Hepatocyte (in vitro differentiated cells): ENCODE results near the gene INO80C. TPM values are rescaled to one million over a fixed set of nuclear protein-coding genes. Genes with fewer than 3 reads are reported as not detected.
"Not testable (repeated sequence)": the region's sequence is repeated elsewhere in the genome, so short reads cannot be mapped to it uniquely, and the experiment has no call there.

Experiments used
- DNase-seq: peaks from one replicate; pipeline ENCODE4 v3.0.0-alpha.2; 2016; ENCODE audit warnings: low spot score
- H2AFZ ChIP-seq: fragments of 200-600 bp; sonication (generic); 2 replicates; pipeline ENCODE4 v1.6.0; 2016; ENCODE audit warnings: antibody characterized with exemption, mild to moderate bottlenecking
- H3K27ac ChIP-seq: fragments of 200-600 bp; sonication (generic); 2 replicates; pipeline ENCODE4 v1.5.1; 2016; ENCODE audit warnings: mild to moderate bottlenecking
- H3K27me3 ChIP-seq: fragments of 200-600 bp; sonication (generic); 2 replicates; pipeline ENCODE4 v1.6.1; 2016
- H3K36me3 ChIP-seq: fragments of 200-600 bp; sonication (generic); replicated peaks from 2 replicates; pipeline ENCODE4 v1.5.1; 2016; ENCODE audit warnings: low read depth; ENCODE audit not compliant: insufficient read depth
- H3K4me1 ChIP-seq: fragments of 200-600 bp; sonication (generic); 2 replicates; pipeline ENCODE4 v1.5.1; 2016; ENCODE audit warnings: mild to moderate bottlenecking, moderate library complexity; ENCODE audit not compliant: insufficient read depth
- H3K4me2 ChIP-seq: fragments of 200-600 bp; sonication (generic); 2 replicates; pipeline ENCODE4 v1.6.0; 2016
- H3K4me3 ChIP-seq: fragments of 200-600 bp; sonication (generic); 2 replicates; pipeline ENCODE4 v1.5.1; 2016; ENCODE audit warnings: mild to moderate bottlenecking
- H3K79me2 ChIP-seq: fragments of 200-600 bp; sonication (generic); 2 replicates; pipeline ENCODE4 v1.6.0; 2017; ENCODE audit warnings: mild to moderate bottlenecking
- H3K9me2 ChIP-seq: fragments of 200-600 bp; sonication (generic); replicated peaks from 2 replicates; pipeline ENCODE4 v1.6.0; 2017; ENCODE audit warnings: mild to moderate bottlenecking; ENCODE audit not compliant: insufficient read depth
- H3K9me3 ChIP-seq: fragments of 200-600 bp; sonication (generic); 2 replicates; pipeline ENCODE4 v1.5.1; 2016; ENCODE audit warnings: low read depth, mild to moderate bottlenecking
- H4K20me1 ChIP-seq: fragments of 200-600 bp; sonication (generic); 2 replicates; pipeline ENCODE4 v1.6.0; 2016; ENCODE audit warnings: mild to moderate bottlenecking; ENCODE audit not compliant: insufficient read depth, poor library complexity, severe bottlenecking
- CTCF ChIP-seq: fragments of 200-600 bp; sonication (generic); IDR thresholded peaks from 2 replicates; pipeline ENCODE4 v1.5.1; 2016; ENCODE audit warnings: antibody characterized with exemption, mild to moderate bottlenecking; ENCODE audit not compliant: poor library complexity
- EZH2 ChIP-seq: fragments of 200-600 bp; sonication (generic); IDR thresholded peaks from 2 replicates; pipeline ENCODE4 v1.6.1; 2016; ENCODE audit warnings: antibody characterized with exemption, mild to moderate bottlenecking, borderline replicate concordance
- EZH2phosphoT487 ChIP-seq: fragments of 200-600 bp; sonication (generic); IDR thresholded peaks from one replicate; pipeline ENCODE4 v1.6.1; 2018; ENCODE audit warnings: antibody characterized with exemption, mild to moderate bottlenecking, low read depth, moderate library complexity; ENCODE audit not compliant: unreplicated experiment, severe bottlenecking
- WGBS: methylation state at CpG from one replicate; pipeline ENCODE4 v1.1.6; 2016; ENCODE audit warnings: low lambda C conversion rate; ENCODE audit errors: missing lambda C conversion rate; 5-methylcytosine and 5-hydroxymethylcytosine counted together
- polyA plus RNA-seq: library from polyadenylated mRNA; unstranded; fragments of >200 nt; fragmentation: Nextera tagmentation; extraction: Ambion mirVana; gene quantifications from 2 replicates; pipeline ENCODE4 v1.2.1, GENCODE V29; 2016
- total RNA-seq: library from RNA; depleted of rRNA; stranded (reverse); fragments of >200 nt; gene quantifications from 2 replicates; pipeline ENCODE4 v1.2.3, GENCODE V29; 2014

Gene INO80C
- total and polyA plus RNA-seq, 2 experiments from 2014 or later = 16.5 to 25.1 TPM

GRCh38 chr18:35458271-35458670 lies 39.5 kb downstream of the INO80C start:
- Histone ChIP-seq H3K9me2 (no peaks in the 10 kb centered on the region), H3K36me3 (no peaks in the 10 kb centered on the region), H3K27me3 (no peaks in the 10 kb centered on the region), H3K9me3 (no peaks in the 10 kb centered on the region), H3K4me2 (peak overlapping the region; percentile 5), H2AFZ (no peak overlapping the region), H3K79me2 (no peaks in the 10 kb centered on the region), H3K4me1 (peaks cover 23% of the 10 kb centered on the region), H3K27ac (peak overlapping the region; percentile 81), H3K4me3 (no peak overlapping the region), H4K20me1 (no peaks in the 10 kb centered on the region)
- no peak for DNase-seq
- 33% methylated on average over 1 of the region's 1 CpG for WGBS
- no peak for TF ChIP-seq EZH2
- no peak for TF ChIP-seq EZH2phosphoT487

- no peaks in the 10 kb centered on the region for H4K20me1 ChIP-seq
- H3K27me3 ChIP-seq = no peaks in the 10 kb centered on the region
- H3K36me3 ChIP-seq = no peaks in the 10 kb centered on the region
- H3K9me2 ChIP-seq = no peaks in the 10 kb centered on the region
- no peaks in the 10 kb centered on the region for H3K9me3 ChIP-seq
- no peak overlapping the region for H2AFZ ChIP-seq
- H3K4me3 ChIP-seq = no peak overlapping the region
- H3K79me2 ChIP-seq = no peaks in the 10 kb centered on the region
- no peak for TF ChIP-seq EZH2phosphoT487
- TF ChIP-seq CTCF = no peak
- TF ChIP-seq EZH2 = no peak
- peak overlapping the region; percentile 81 for H3K27ac ChIP-seq
- no peak overlapping the region for H3K4me2 ChIP-seq
- peaks cover 23% of the 10 kb centered on the region for H3K4me1 ChIP-seq
- 70% methylated on average over 3 of the region's 3 CpGs for WGBS
- no peak for DNase-seq
Measured at GRCh38 chr18:35457140-35457704, 40.5 kb downstream of the INO80C start.

DNA sequence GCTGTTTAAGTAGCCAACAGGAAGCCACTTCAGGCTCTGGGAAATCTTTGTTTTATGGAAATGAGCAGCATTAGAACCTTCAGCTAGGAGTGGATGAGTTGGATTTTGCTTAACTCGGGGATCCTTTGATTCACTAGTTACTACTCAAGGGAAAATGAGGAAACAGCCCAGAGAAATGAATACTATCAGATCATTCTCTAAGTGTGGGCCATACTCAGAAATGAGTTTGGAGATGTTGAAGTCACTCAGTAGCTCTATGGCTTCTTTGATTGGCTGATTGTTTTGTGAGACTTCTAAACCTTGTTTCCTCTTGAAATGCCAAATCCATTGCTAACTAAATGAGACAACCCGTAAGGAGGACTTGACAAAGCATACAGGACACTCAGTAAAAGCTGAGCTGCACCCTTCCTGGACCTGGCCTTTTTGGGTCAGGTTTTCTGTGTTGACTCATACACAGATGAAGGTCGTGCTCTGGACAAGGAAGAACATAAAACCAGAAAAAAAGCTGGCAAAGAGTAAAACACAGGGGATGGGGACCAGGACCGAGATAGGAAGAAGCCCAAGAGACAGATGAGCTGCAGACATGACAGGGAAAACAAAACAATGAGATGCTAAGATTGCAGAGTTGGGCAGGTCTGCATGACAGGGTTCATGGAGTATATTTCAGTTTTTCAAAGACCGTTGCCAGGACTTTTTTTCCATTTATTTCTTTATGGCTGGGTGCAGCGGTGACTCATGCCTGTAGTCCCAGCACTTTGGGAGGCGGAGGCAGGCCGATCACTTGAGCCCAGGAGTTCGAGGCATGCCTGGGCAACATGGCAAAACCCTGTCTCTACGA lies 41.6 kb downstream of the INO80C start:
- Histone ChIP-seq H3K4me3 (no peak overlapping the region), H2AFZ (no peak overlapping the region), H3K9me2 (no peaks in the 10 kb centered on the region), H3K27ac (peak overlapping the region; percentile 31), H3K27me3 (no peaks in the 10 kb centered on the region), H3K4me1 (peaks cover 20% of the 10 kb centered on the region), H3K4me2 (no peak overlapping the region), H4K20me1 (no peaks in the 10 kb centered on the region), H3K36me3 (no peaks in the 10 kb centered on the region), H3K79me2 (no peaks in the 10 kb centered on the region), H3K9me3 (no peaks in the 10 kb centered on the region)
- WGBS = 74% methylated on average over 10 of the region's 10 CpGs
- no peak for TF ChIP-seq EZH2phosphoT487
- no peak for TF ChIP-seq CTCF
- TF ChIP-seq EZH2 = no peak
- no peak for DNase-seq

DNA sequence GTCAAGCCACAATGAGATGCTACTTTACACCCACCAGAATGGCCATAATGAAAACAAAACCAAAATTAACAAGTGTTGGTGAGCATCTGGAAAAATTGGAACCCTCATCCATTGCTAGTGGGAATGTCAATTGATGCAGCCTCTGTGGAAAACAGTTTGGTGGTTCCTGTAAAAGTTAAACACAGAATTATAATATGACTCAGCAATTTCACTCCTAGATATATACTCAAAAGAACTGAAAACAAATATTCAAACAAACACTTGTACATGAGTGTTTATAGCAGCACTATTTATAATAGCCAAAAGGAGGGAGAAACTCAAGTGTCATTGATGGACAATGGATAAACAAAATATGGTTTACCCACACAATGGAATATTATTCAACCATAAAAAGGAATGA lies 43.0 kb downstream of the INO80C start:
- no peak for DNase-seq
- H3K9me3 ChIP-seq = no peaks in the 10 kb centered on the region
- no peak overlapping the region for H3K4me2 ChIP-seq
- no peaks in the 10 kb centered on the region for H3K36me3 ChIP-seq
- H3K4me1 ChIP-seq = peaks cover 18% of the 10 kb centered on the region
- H4K20me1 ChIP-seq = no peaks in the 10 kb centered on the region
- H3K79me2 ChIP-seq = no peaks in the 10 kb centered on the region
- no peak for TF ChIP-seq EZH2
- no peak for TF ChIP-seq EZH2phosphoT487
- no peaks in the 10 kb centered on the region for H3K9me2 ChIP-seq
- no peak overlapping the region for H3K4me3 ChIP-seq
- H3K27ac ChIP-seq = no peak overlapping the region
- H2AFZ ChIP-seq = no peak overlapping the region
- no peaks in the 10 kb centered on the region for H3K27me3 ChIP-seq

GRCh38 chr18:35453065-35453464 lies 44.7 kb downstream of the INO80C start:
- H2AFZ ChIP-seq, H3K4me2 ChIP-seq, H3K9me2 ChIP-seq, DNase-seq, H3K36me3 ChIP-seq, H3K27ac ChIP-seq, H3K4me3 ChIP-seq, H3K4me1 ChIP-seq, H3K27me3 ChIP-seq, H3K79me2 ChIP-seq, H4K20me1 ChIP-seq, H3K9me3 ChIP-seq: not testable (repeated sequence)
- 99% methylated on average over 4 of the region's 4 CpGs for WGBS
